ENCODE results near the gene AHCYL1. TPM values are rescaled to one million over a fixed set of nuclear protein-coding genes. Genes with fewer than 3 reads are reported as not detected.
"Not testable (repeated sequence)": the region's sequence is repeated elsewhere in the genome, so short reads cannot be mapped to it uniquely, and the experiment has no call there.

Gene AHCYL1
- total RNA-seq, 1 donor: 7.0 TPM

DNA sequence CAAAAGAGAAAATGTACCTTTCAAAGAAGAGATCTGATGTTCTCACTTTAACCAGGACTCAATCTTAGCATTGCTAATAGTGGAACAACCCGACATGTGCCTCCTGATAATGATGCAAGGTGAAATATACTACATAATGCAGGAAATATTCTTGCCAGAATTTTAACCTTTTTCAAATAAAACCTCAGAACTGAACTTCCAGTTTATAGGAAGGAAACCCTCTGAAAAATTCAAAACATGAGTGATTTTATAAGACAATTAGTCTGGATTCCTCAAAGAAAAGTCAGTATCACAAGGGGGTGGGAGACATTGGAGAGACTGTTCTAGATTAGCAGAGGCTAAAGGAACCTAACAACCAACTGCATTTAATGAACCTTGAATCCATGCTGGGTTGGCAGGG is 18.1 kb downstream of the AHCYL1 start:
- no peaks in the 10 kb centered on the region for H3K27me3 ChIP-seq (ENCODE audit: insufficient read depth, low read length)
- H3K4me3 ChIP-seq (ENCODE audit: low read length): no peak overlapping the region
- H3K4me1 ChIP-seq (ENCODE audit: insufficient read depth, low read length): peaks cover 21% of the 10 kb centered on the region
- no peaks in the 10 kb centered on the region for H3K9me3 ChIP-seq (ENCODE audit: low read depth, low read length)

DNA sequence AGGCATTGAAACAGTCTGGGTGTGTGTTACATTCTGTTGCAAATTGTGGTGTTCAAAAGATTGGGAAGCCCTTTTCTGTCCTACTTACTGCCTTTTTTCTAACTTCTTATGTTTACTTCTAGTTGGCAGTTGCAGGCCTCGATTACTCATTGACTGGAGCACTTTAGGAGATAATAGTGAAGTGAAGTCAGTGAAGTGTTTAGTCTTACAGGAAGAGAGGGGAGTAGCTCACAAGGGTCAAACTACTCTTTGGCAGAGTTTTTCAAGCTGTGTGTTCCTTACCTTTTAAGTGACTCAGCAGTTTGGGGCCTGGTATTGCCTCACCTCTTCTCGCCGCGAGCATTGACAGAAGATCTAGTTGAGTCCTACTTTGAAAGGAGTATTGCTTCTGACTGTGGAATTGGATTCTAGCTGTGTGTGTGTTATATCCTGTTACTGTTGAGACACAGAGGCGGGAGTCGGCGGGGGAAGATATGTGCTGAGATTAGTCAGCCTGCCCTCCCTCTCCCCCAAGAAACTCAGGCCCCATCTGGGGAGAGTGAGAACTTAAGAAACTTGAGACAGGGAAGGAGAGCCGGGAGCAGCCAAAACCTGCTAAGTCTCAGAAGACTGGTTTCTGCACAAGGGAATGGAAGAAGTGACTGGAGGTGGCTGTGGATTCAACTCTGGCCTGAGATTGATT is 19.3 kb downstream of the AHCYL1 start:
- Histone ChIP-seq H3K4me3 (ENCODE audit: low read length) (no peak overlapping the region), H3K9me3 (ENCODE audit: low read depth, low read length) (no peaks in the 10 kb centered on the region), H3K27me3 (ENCODE audit: insufficient read depth, low read length) (no peaks in the 10 kb centered on the region), H3K4me1 (ENCODE audit: insufficient read depth, low read length) (peaks cover 17% of the 10 kb centered on the region)

- H3K9me3 ChIP-seq (ENCODE audit: low read depth, low read length): no peaks in the 10 kb centered on the region
- H3K27me3 ChIP-seq (ENCODE audit: insufficient read depth, low read length): no peaks in the 10 kb centered on the region
- H3K4me3 ChIP-seq (ENCODE audit: low read length): no peak overlapping the region
- H3K4me1 ChIP-seq (ENCODE audit: insufficient read depth, low read length): peaks cover 13% of the 10 kb centered on the region
Measured at GRCh38 chr1:110004583-110004982, 20.0 kb downstream of the AHCYL1 start.

GRCh38 chr1:110005971-110006370 is 21.4 kb downstream of the AHCYL1 start:
- Histone ChIP-seq H3K4me1 (ENCODE audit: insufficient read depth, low read length) (peaks cover 15% of the 10 kb centered on the region), H3K9me3 (ENCODE audit: low read depth, low read length) (no peaks in the 10 kb centered on the region), H3K27me3 (ENCODE audit: insufficient read depth, low read length) (no peaks in the 10 kb centered on the region), H3K4me3 (ENCODE audit: low read length) (no peak overlapping the region)

DNA sequence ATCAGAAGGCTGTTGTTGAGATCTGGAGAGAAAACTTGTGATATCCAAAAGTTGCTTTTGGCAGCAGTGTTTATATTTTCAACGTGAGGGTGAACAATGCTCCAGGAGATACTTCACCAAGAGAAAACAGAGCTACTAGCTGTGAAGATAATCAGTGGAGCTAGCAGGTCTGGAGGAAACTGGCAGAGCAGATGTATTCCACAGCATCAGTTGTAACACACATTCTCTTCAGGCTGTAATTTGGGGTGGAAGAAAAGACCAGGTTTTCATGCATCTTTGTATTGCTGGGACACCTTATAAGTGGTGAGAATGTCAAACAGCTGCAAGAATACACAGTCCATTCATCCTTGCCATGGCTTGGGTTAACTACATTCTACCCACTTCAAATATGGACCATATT is 22.0 kb downstream of the AHCYL1 start:
- Histone ChIP-seq H3K4me1 (ENCODE audit: insufficient read depth, low read length) (peaks cover 20% of the 10 kb centered on the region), H3K27me3 (ENCODE audit: insufficient read depth, low read length) (no peaks in the 10 kb centered on the region), H3K4me3 (ENCODE audit: low read length) (no peak overlapping the region), H3K9me3 (ENCODE audit: low read depth, low read length) (no peaks in the 10 kb centered on the region)

DNA sequence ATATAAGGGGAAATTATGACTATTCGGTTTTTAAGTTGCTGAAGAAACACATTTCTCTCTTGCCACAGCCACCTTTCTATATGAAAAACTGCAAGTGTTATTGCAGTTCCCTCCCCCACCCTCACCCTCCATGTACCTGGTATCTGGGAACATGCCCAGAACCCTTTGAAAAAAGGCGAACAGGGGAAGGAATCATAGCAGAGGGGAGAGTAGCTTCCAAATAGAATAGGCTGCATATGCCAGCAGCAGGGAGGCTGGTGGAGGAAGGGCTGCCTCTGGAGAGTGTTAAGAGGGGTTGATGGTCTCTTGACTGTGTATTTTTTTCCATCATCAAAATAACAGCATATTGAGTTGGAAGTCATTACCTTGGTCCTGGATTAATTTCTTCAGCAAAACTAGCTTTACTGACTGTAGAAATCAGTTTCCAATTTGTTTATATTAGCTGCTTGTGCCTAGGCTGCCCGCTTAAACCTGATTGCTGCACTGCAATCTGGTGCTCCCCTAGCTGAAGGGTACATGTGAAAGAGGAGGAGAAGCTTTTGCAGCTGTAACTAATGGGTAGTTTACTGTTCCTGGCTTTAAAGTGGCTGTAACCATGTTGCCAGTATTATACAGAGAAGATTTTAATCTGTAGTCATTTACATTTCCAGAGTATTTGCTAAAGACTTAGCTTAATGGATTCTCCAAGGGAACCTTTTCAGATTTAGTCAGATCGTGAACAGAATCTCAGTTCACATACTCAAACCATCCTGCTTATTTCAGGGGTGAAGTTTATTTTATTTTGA is 22.7 kb downstream of the AHCYL1 start:
- Histone ChIP-seq H3K27me3 (ENCODE audit: insufficient read depth, low read length) (no peaks in the 10 kb centered on the region), H3K9me3 (ENCODE audit: low read depth, low read length) (no peaks in the 10 kb centered on the region), H3K4me3 (ENCODE audit: low read length) (no peak overlapping the region), H3K4me1 (ENCODE audit: insufficient read depth, low read length) (peaks cover 25% of the 10 kb centered on the region)

- Histone ChIP-seq H3K4me1 (ENCODE audit: insufficient read depth, low read length) (peaks cover 23% of the 10 kb centered on the region), H3K4me3 (ENCODE audit: low read length) (no peak overlapping the region), H3K27me3 (ENCODE audit: insufficient read depth, low read length) (no peaks in the 10 kb centered on the region), H3K9me3 (ENCODE audit: low read depth, low read length) (no peaks in the 10 kb centered on the region)
Measured at GRCh38 chr1:110008971-110009565, 24.5 kb downstream of the AHCYL1 start.

GRCh38 chr1:110011527-110012041 is 27.0 kb downstream of the AHCYL1 start:
- H3K4me1 ChIP-seq (ENCODE audit: insufficient read depth, low read length): peaks cover 17% of the 10 kb centered on the region
- H3K9me3 ChIP-seq (ENCODE audit: low read depth, low read length): no peaks in the 10 kb centered on the region
- H3K27me3 ChIP-seq (ENCODE audit: insufficient read depth, low read length): no peaks in the 10 kb centered on the region
- no peak overlapping the region for H3K4me3 ChIP-seq (ENCODE audit: low read length)

- H3K4me3 ChIP-seq (ENCODE audit: low read length): no peak overlapping the region
Measured at GRCh38 chr1:110012100-110012780, 27.7 kb downstream of the AHCYL1 start.

GRCh38 chr1:110017792-110018191 is 33.2 kb downstream of the AHCYL1 start:
- H3K4me1 ChIP-seq (ENCODE audit: insufficient read depth, low read length): no peaks in the 10 kb centered on the region
- no peaks in the 10 kb centered on the region for H3K27me3 ChIP-seq (ENCODE audit: insufficient read depth, low read length)
- H3K9me3 ChIP-seq (ENCODE audit: low read depth, low read length): no peaks in the 10 kb centered on the region
- no peak overlapping the region for H3K4me3 ChIP-seq (ENCODE audit: low read length)

More at GRCh38 chr1:110012100-110012780, 27.7 kb downstream of the AHCYL1 start:
- Histone ChIP-seq H3K27me3 (ENCODE audit: insufficient read depth, low read length) (no peaks in the 10 kb centered on the region), H3K4me1 (ENCODE audit: insufficient read depth, low read length) (peaks cover 17% of the 10 kb centered on the region), H3K9me3 (ENCODE audit: low read depth, low read length) (no peaks in the 10 kb centered on the region)

- no peaks in the 10 kb centered on the region for H3K27me3 ChIP-seq (ENCODE audit: insufficient read depth, low read length)
- no peaks in the 10 kb centered on the region for H3K4me1 ChIP-seq (ENCODE audit: insufficient read depth, low read length)
- H3K9me3 ChIP-seq (ENCODE audit: low read depth, low read length): no peaks in the 10 kb centered on the region
- no peak overlapping the region for H3K4me3 ChIP-seq (ENCODE audit: low read length)
Measured at GRCh38 chr1:110018396-110018795, 33.8 kb downstream of the AHCYL1 start.

GRCh38 chr1:110019770-110020169 is 35.2 kb downstream of the AHCYL1 start:
- Histone ChIP-seq H3K4me1 (ENCODE audit: insufficient read depth, low read length) (no peaks in the 10 kb centered on the region), H3K9me3 (ENCODE audit: low read depth, low read length) (no peaks in the 10 kb centered on the region), H3K4me3 (ENCODE audit: low read length) (no peak overlapping the region), H3K27me3 (ENCODE audit: insufficient read depth, low read length) (no peaks in the 10 kb centered on the region)

GRCh38 chr1:110021285-110021684 is 36.7 kb downstream of the AHCYL1 start:
- H3K27me3 ChIP-seq (ENCODE audit: insufficient read depth, low read length): no peaks in the 10 kb centered on the region
- no peak overlapping the region for H3K4me3 ChIP-seq (ENCODE audit: low read length)
- H3K4me1 ChIP-seq (ENCODE audit: insufficient read depth, low read length): no peaks in the 10 kb centered on the region
- H3K9me3 ChIP-seq (ENCODE audit: low read depth, low read length): no peaks in the 10 kb centered on the region

GRCh38 chr1:110024613-110025012 is 40.0 kb downstream of the AHCYL1 start:
- H3K4me3 ChIP-seq (ENCODE audit: low read length): no peak overlapping the region
- no peaks in the 10 kb centered on the region for H3K27me3 ChIP-seq (ENCODE audit: insufficient read depth, low read length)
- no peaks in the 10 kb centered on the region for H3K4me1 ChIP-seq (ENCODE audit: insufficient read depth, low read length)
- no peaks in the 10 kb centered on the region for H3K9me3 ChIP-seq (ENCODE audit: low read depth, low read length)

- H3K4me1 ChIP-seq (ENCODE audit: insufficient read depth, low read length): peaks cover 37% of the 10 kb centered on the region
- H3K4me3 ChIP-seq (ENCODE audit: low read length); H3K9me3 ChIP-seq (ENCODE audit: low read depth, low read length); H3K27me3 ChIP-seq (ENCODE audit: insufficient read depth, low read length): not testable (repeated sequence)
Measured at GRCh38 chr1:110030687-110031086, 46.1 kb downstream of the AHCYL1 start.

All from mononuclear cell (primary cell).